Large intestine (tissue), 3 donors: Measurements from ENCODE around the gene LRIG3. TPM values are rescaled to one million over a fixed set of nuclear protein-coding genes. Genes with fewer than 3 reads are reported as not detected.

Experiments used
- DNase-seq, 2 donors: peaks; one replicate each; pipeline versions ENCODE4 v3.0.0 to v3.0.0-alpha.2; 2013
- H3K27ac ChIP-seq: one replicate; pipeline ENCODE4 v1.5.1; 2013; ENCODE audit warnings: low read length
- H3K27me3 ChIP-seq: 2 replicates; pipeline ENCODE4 v1.6.1; 2013; ENCODE audit warnings: low read length; ENCODE audit not compliant: control insufficient read depth, insufficient read depth
- H3K36me3 ChIP-seq: 2 replicates; pipeline ENCODE4 v1.6.1; 2013; ENCODE audit warnings: low read length; ENCODE audit not compliant: control insufficient read depth, insufficient read depth
- H3K4me1 ChIP-seq: one replicate; pipeline ENCODE4 v1.6.1; 2013; ENCODE audit warnings: low read length; ENCODE audit not compliant: control insufficient read depth, insufficient read depth
- H3K4me3 ChIP-seq: one replicate; pipeline ENCODE4 v1.5.1; 2013; ENCODE audit warnings: low read length
- H3K9me3 ChIP-seq: one replicate; pipeline ENCODE4 v1.6.1; 2013; ENCODE audit warnings: mild to moderate bottlenecking, low read depth, low read length, moderate library complexity; ENCODE audit not compliant: control insufficient read depth
- WGBS: methylation state at CpG from one replicate; pipeline ENCODE4 v1.1.5; 2013; ENCODE audit warnings: low lambda C conversion rate; ENCODE audit not compliant: insufficient coverage; 5-methylcytosine and 5-hydroxymethylcytosine counted together
- polyA plus RNA-seq: library from polyadenylated mRNA; unstranded; fragments of 120-200 nt; gene quantifications from one replicate; pipeline ENCODE4 v1.2.1, GENCODE V29; 2013

LRIG3 gene
- polyA plus RNA-seq, 1 donor: 38.9 TPM

DNA sequence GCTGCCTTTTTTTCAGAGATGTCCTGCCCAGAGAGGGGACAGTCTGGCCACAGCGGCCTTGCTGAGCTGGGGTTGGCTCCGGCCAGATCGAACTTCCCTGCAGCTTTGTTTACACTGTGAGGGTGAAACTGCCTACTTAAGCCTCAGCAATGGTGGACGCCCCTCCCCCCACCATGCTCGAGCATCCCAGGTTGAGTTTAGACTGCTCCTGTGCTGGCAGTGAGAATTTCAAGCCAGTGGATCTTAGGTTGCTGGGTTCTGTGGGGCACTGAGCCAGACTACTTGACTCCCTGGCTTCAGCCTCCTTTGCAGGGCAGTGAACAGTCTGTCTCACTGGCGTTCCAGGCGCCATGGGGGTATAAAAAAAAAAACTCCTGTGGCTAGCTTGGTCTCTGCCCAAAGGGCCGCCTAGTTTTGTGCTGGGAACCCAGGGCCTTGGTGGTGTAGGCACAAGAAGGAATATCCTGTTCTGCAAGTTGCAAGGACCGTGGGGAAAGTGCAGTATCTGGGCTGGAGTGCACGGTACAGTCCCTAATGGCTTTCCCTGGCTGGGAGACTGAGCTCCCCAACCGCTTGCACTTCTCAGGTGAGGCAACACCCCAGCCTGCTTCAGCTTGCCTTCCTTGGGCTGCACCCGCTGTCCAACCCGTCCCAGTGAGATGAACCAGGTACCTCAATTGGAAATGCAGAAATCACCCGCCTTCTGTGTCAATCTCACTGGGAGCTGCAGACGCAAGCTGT lies 79.1 kb downstream of the LRIG3 start:
- no CpG with 5 or more reads among the region's 15 CpGs for WGBS
- no peak for DNase-seq
- Histone ChIP-seq H3K9me3 (no peaks in the 10 kb centered on the region), H3K27ac (no peak overlapping the region), H3K4me1 (no peaks in the 10 kb centered on the region), H3K36me3 (no peaks in the 10 kb centered on the region), H3K4me3 (no peak overlapping the region), H3K27me3 (no peaks in the 10 kb centered on the region)

DNA sequence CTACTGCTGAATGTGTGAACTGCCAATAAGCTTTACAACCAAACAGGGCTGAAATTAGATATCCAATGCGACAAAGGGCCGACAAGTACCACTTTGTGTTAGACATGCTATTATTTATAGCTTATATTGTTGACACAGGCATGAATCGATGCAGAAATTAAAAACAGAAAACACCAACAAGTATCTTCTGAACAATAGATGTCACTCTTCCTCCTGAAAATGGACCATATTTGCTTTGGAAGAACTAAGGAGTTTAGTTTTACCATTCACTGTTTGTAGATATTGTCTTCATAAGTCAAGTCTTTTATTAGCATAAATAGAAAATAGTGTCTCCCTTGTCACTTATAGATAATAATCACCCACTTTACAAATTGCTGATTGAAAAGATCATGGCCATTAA lies 86.5 kb downstream of the LRIG3 start:
- Histone ChIP-seq H3K27ac (no peak overlapping the region), H3K27me3 (no peaks in the 10 kb centered on the region), H3K36me3 (no peaks in the 10 kb centered on the region), H3K4me3 (no peak overlapping the region), H3K9me3 (no peaks in the 10 kb centered on the region), H3K4me1 (no peaks in the 10 kb centered on the region)
- no CpG with 5 or more reads among the region's 3 CpGs for WGBS
- DNase-seq: no peak

DNA sequence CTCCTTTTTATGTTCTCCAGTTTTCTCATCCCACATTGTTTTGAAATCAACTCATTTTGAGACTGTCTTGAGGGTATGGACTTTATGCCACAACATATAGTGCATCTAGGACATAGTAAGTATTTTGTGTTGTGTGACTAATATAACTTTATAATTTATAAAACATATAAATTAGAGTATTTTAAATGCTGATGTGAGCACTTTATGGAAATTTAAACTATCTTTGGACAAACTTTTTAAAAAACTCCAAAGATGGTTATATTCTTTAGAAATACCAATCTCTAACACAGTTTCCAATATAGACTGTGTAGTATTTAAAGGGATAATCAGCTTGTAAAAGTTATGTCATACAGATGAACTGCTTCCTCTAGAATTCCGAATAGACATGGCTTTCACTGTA lies 87.4 kb downstream of the LRIG3 start:
- Histone ChIP-seq H3K27ac (no peak overlapping the region), H3K9me3 (no peaks in the 10 kb centered on the region)
- WGBS: no CpG with 5 or more reads among the region's 1 CpG

More for the DNA sequence above, 87.4 kb downstream of the LRIG3 start:
- no peak overlapping the region for H3K4me3 ChIP-seq
- H3K36me3 ChIP-seq: no peaks in the 10 kb centered on the region
- no peaks in the 10 kb centered on the region for H3K27me3 ChIP-seq
- no peak for DNase-seq
- H3K4me1 ChIP-seq: no peaks in the 10 kb centered on the region
